ENCODE results near the gene ATP2B3. TPM values are rescaled to one million over a fixed set of nuclear protein-coding genes. Genes with fewer than 3 reads are reported as not detected.

Gene ATP2B3
- total RNA-seq, 4 donors from 2014 or later: not detected

DNA sequence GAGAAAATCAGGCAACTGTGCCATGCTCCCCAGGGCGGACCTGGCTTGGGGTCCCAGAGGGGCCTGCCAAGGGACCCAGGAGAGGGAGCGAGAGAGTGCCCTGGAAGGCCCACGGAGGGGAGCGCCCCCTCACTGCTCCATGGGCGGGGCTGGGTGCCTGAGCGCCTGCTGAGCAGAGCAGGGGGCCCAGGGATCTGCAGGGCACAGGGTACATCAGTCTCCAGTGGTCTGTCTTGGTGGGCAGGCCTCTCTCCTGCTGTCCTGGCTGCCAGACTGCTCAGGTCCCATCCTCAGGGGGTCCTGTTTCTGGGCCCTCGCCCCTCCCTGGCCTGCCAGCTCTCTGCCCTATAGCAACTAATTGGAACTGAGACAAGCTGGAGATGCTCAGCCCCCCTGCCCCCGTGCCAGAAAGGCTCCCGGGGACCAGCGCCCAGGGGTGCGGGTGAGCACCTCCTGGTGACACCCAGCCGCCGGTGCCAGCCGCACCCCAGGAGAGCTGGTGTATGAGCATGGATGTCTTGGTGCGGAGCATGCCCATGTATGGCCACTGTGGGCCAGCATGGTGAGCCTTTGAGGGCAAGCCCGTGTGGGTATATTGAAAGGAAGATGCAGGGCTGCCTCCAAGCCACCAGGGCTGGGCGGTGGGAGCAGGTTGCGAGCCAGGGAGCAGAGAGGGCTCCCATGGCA is 21.4 kb upstream of the ATP2B3 start:
- Histone ChIP-seq H3K36me3 (no peaks in the 10 kb centered on the region), H3K4me1 (no peaks in the 10 kb centered on the region), H3K4me3 (peak overlapping the region in 1 of 4 donors; percentile 39), H3K27ac (no peak overlapping the region), H3K27me3 (peaks cover 0 to 17% (median 4%) of the 10 kb centered on the region in 3 donors), H3K9me3 (no peaks in the 10 kb centered on the region)
- ATAC-seq: no peak
- intact Hi-C loops (cut with DNase I; ENCODE audit: low total_unique reads): no loop called here
- DNase-seq: no peak
- in situ Hi-C loops (cut with MboI; ENCODE audit: low sequenced_read_pairs in 4 of 4): no loop called here
- no peak for TF ChIP-seq POLR2A (IDR thresholded peaks at IDR 0.05)
- TF ChIP-seq, protein P1, sequence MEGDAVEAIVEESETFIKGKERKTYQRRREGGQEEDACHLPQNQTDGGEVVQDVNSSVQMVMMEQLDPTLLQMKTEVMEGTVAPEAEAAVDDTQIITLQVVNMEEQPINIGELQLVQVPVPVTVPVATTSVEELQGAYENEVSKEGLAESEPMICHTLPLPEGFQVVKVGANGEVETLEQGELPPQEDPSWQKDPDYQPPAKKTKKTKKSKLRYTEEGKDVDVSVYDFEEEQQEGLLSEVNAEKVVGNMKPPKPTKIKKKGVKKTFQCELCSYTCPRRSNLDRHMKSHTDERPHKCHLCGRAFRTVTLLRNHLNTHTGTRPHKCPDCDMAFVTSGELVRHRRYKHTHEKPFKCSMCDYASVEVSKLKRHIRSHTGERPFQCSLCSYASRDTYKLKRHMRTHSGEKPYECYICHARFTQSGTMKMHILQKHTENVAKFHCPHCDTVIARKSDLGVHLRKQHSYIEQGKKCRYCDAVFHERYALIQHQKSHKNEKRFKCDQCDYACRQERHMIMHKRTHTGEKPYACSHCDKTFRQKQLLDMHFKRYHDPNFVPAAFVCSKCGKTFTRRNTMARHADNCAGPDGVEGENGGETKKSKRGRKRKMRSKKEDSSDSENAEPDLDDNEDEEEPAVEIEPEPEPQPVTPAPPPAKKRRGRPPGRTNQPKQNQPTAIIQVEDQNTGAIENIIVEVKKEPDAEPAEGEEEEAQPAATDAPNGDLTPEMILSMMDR (IDR thresholded peaks at IDR 0.05 in 4 of 5, conservative IDR thresholded peaks at IDR 0.05 in 1 of 5): no peak

DNA sequence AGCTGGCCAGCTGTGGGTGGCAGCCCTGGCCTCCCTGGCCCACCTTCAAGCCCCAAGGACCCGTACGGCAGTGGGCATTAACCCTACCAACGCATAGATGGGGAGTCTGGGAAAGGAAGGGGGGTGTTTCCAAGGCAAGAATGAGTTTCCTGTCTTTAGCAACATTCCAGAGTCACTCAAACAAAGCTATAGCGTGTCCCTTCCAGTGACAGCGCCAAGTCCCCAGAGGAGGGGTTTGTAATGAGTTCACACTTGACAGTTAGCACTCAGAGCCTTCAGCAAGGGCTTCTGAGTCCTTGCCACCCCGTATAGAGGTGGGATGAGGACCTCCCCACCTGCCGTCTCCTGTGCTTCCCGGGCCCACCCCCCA is 20.9 kb upstream of the ATP2B3 start:
- in situ Hi-C loops (cut with MboI; ENCODE audit: low sequenced_read_pairs in 4 of 4): no loop called here

GRCh38 chrX:153498453-153498852 is 19.0 kb upstream of the ATP2B3 start:
- no peak overlapping the region for H3K4me3 ChIP-seq
- in situ Hi-C loops (cut with MboI; ENCODE audit: low sequenced_read_pairs in 4 of 4): no loop called here

More for the DNA sequence above, 20.9 kb upstream of the ATP2B3 start:
- no peak overlapping the region for H3K4me3 ChIP-seq
- DNase-seq (no peak), ATAC-seq (no peak)
- H3K4me1 ChIP-seq: no peaks in the 10 kb centered on the region
- peaks cover 0 to 17% (median 4%) of the 10 kb centered on the region in 3 donors for H3K27me3 ChIP-seq
- H3K27ac ChIP-seq: no peak overlapping the region
- no peak for TF ChIP-seq POLR2A (IDR thresholded peaks at IDR 0.05)
- TF ChIP-seq, protein P1 (IDR thresholded peaks at IDR 0.05 in 4 of 5, conservative IDR thresholded peaks at IDR 0.05 in 1 of 5): no peak
- no peaks in the 10 kb centered on the region for H3K9me3 ChIP-seq
- intact Hi-C loops (cut with DNase I; ENCODE audit: low total_unique reads): no loop called here
- H3K36me3 ChIP-seq: no peaks in the 10 kb centered on the region

DNA sequence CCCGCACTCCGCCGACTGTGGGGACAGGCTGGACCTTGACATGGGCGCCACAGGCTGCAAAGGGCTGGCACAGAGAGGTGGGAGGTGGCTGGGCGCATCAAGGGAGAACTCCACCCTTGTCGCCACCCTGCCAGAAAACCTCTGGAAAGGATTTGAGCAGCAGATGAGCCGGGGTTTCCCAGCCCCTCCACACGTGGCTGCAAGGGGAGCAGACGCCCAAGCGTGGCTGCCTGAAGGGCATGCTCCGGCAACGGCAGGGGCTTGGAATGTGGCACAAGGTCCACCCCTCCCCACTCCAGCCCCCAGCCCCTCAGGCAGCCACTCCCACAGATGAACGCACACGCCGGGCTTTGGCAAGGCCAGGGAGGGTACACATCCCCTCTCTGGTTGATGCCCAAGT is 18.1 kb upstream of the ATP2B3 start:
- intact Hi-C loops (cut with DNase I; ENCODE audit: low total_unique reads): no loop called here
- no peaks in the 10 kb centered on the region for H3K4me1 ChIP-seq
- DNase-seq: no peak
- peaks cover 0 to 17% (median 4%) of the 10 kb centered on the region in 3 donors for H3K27me3 ChIP-seq
- H3K36me3 ChIP-seq: no peaks in the 10 kb centered on the region
- no peaks in the 10 kb centered on the region for H3K9me3 ChIP-seq
- no peak for ATAC-seq
- no peak for TF ChIP-seq POLR2A (IDR thresholded peaks at IDR 0.05)
- TF ChIP-seq, protein P1 (IDR thresholded peaks at IDR 0.05 in 4 of 5, conservative IDR thresholded peaks at IDR 0.05 in 1 of 5): no peak
- H3K4me3 ChIP-seq: no peak overlapping the region
- in situ Hi-C loops (cut with MboI; ENCODE audit: low sequenced_read_pairs in 4 of 4): no loop called here
- no peak overlapping the region for H3K27ac ChIP-seq

More at GRCh38 chrX:153498453-153498852, 19.0 kb upstream of the ATP2B3 start:
- no peak overlapping the region for H3K27ac ChIP-seq
- ATAC-seq (no peak), DNase-seq (no peak)
- no peaks in the 10 kb centered on the region for H3K4me1 ChIP-seq
- no peak for TF ChIP-seq POLR2A (IDR thresholded peaks at IDR 0.05)
- TF ChIP-seq, protein P1 (IDR thresholded peaks at IDR 0.05 in 4 of 5, conservative IDR thresholded peaks at IDR 0.05 in 1 of 5): no peak
- H3K27me3 ChIP-seq: peaks cover 0 to 17% (median 4%) of the 10 kb centered on the region in 3 donors
- intact Hi-C loops (cut with DNase I; ENCODE audit: low total_unique reads): no loop called here
- H3K36me3 ChIP-seq: no peaks in the 10 kb centered on the region
- H3K9me3 ChIP-seq: no peaks in the 10 kb centered on the region
